Loucy (cell line): ENCODE data around the gene CDK18.
"Not testable (repeated sequence)": the region's sequence is repeated elsewhere in the genome, so short reads cannot be mapped to it uniquely, and the experiment has no call there.

Experiments used
- H2AFZ ChIP-seq: fragments of 200-600 bp; sonication (generic); 2 replicates; pipeline ENCODE4 v1.6.0; 2016; ENCODE audit warnings: antibody characterized with exemption, mild to moderate bottlenecking, low read length, moderate library complexity
- H3F3A ChIP-seq: fragments of 200-600 bp; 2 replicates; pipeline ENCODE4 v1.6.0; 2016; ENCODE audit warnings: antibody characterized with exemption, low read depth, mild to moderate bottlenecking
- H3K27me3 ChIP-seq: fragments of 200-600 bp; sonication (generic); 2 replicates; pipeline ENCODE4 v1.6.1; 2014; ENCODE audit warnings: low read length, mild to moderate bottlenecking; ENCODE audit not compliant: insufficient read depth, poor library complexity, severe bottlenecking
- H3K36me3 ChIP-seq: fragments of 200-600 bp; sonication (generic); 2 replicates; pipeline ENCODE4 v1.6.1; 2016; ENCODE audit warnings: low read length; ENCODE audit not compliant: insufficient read depth
- H3K4me1 ChIP-seq: fragments of 200-600 bp; sonication (generic); 2 replicates; pipeline ENCODE4 v1.5.1; 2014; ENCODE audit warnings: low read length, mild to moderate bottlenecking; ENCODE audit not compliant: insufficient read depth, poor library complexity, severe bottlenecking
- H3K4me2 ChIP-seq: fragments of 200-600 bp; sonication (generic); 2 replicates; pipeline ENCODE4 v1.6.0; 2014; ENCODE audit warnings: antibody characterized with exemption, low read length, low read depth, mild to moderate bottlenecking; ENCODE audit not compliant: poor library complexity, severe bottlenecking
- H3K4me3 ChIP-seq: fragments of 200-600 bp; sonication (generic); 2 replicates; pipeline ENCODE4 v1.5.1; 2014; ENCODE audit warnings: low read length, mild to moderate bottlenecking, mixed read lengths; ENCODE audit not compliant: poor library complexity, severe bottlenecking
- H3K79me2 ChIP-seq: fragments of 200-600 bp; sonication (generic); 2 replicates; pipeline ENCODE4 v1.6.1; 2014; ENCODE audit warnings: low read length; ENCODE audit not compliant: insufficient read depth
- H3K9ac ChIP-seq: fragments of 200-600 bp; sonication (generic); 2 replicates; pipeline ENCODE4 v1.6.0; 2014; ENCODE audit warnings: mild to moderate bottlenecking, low read depth, low read length, moderate library complexity; ENCODE audit not compliant: poor library complexity, severe bottlenecking
- H3K9me2 ChIP-seq: fragments of 200-600 bp; sonication (generic); replicated peaks from 2 replicates; pipeline ENCODE4 v1.6.1; 2016; ENCODE audit warnings: low read depth, low read length, mixed read lengths
- H3K9me3 ChIP-seq: fragments of 200-600 bp; sonication (generic); 2 replicates; pipeline ENCODE4 v1.6.1; 2014; ENCODE audit warnings: mild to moderate bottlenecking, antibody characterized with exemption, low read length, low read depth; ENCODE audit not compliant: insufficient read depth
- H4K20me1 ChIP-seq: fragments of 200-600 bp; sonication (generic); 2 replicates; pipeline ENCODE4 v1.6.0; 2014; ENCODE audit warnings: antibody characterized with exemption, low read length, mild to moderate bottlenecking; ENCODE audit not compliant: insufficient read depth, poor library complexity, severe bottlenecking
- EZH2phosphoT487 ChIP-seq: fragments of 200-600 bp; IDR thresholded peaks from 2 replicates; pipeline ENCODE4 v1.6.1; 2018; ENCODE audit warnings: antibody characterized with exemption, mild to moderate bottlenecking, moderate library complexity, borderline replicate concordance
- TF ChIP-seq, protein P1 (sequence below): fragments of 200-600 bp; sonication (generic); conservative IDR thresholded peaks from 2 replicates; pipeline ENCODE4 v1.5.1; 2014; ENCODE audit warnings: mild to moderate bottlenecking, antibody characterized with exemption, low read length

Gene CDK18

DNA sequence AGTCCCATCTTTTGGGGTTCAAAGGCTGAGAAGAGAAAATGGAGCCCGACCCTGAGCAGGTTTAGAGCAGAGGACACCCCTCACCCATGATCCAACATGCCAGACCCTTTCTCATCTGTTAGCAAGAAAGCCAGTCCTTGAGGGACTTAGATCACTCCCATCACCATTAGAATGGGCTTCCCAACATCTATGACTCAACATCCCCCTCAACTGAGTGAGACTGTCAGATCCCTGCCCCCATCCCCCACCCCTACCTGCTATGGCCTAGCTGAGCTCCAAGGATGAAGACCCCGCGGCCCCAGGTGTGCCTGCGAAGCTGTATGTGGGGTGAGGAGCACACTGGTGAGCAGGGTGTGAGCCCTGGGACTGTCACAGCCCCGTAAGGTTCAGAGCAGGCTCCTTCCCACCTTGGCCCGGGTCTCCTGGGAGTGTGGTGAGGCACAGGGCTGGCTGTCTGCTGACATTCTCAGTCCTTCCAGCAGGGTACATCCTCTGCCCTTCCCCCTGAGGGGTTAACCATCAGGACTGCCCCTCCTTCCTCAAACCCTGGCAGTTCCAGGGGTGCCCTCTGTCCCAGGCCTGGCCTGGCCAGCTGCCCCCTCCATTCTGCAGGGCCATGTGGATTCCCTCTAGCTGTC, 27.2 kb upstream of the CDK18 start:
- Histone ChIP-seq H2AFZ (no peak overlapping the region), H3K4me2 (no peak overlapping the region), H3K36me3 (no peaks in the 10 kb centered on the region), H3K27me3 (no peaks in the 10 kb centered on the region), H3K4me1 (no peaks in the 10 kb centered on the region), H3F3A (no peaks in the 10 kb centered on the region), H3K9me2 (no peaks in the 10 kb centered on the region), H4K20me1 (no peaks in the 10 kb centered on the region), H3K9ac (no peak overlapping the region), H3K4me3 (no peak overlapping the region), H3K9me3 (peaks cover 13% of the 10 kb centered on the region), H3K79me2 (no peaks in the 10 kb centered on the region)
- no peak for TF ChIP-seq EZH2phosphoT487
- TF ChIP-seq, protein P1, sequence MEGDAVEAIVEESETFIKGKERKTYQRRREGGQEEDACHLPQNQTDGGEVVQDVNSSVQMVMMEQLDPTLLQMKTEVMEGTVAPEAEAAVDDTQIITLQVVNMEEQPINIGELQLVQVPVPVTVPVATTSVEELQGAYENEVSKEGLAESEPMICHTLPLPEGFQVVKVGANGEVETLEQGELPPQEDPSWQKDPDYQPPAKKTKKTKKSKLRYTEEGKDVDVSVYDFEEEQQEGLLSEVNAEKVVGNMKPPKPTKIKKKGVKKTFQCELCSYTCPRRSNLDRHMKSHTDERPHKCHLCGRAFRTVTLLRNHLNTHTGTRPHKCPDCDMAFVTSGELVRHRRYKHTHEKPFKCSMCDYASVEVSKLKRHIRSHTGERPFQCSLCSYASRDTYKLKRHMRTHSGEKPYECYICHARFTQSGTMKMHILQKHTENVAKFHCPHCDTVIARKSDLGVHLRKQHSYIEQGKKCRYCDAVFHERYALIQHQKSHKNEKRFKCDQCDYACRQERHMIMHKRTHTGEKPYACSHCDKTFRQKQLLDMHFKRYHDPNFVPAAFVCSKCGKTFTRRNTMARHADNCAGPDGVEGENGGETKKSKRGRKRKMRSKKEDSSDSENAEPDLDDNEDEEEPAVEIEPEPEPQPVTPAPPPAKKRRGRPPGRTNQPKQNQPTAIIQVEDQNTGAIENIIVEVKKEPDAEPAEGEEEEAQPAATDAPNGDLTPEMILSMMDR: no peak

DNA sequence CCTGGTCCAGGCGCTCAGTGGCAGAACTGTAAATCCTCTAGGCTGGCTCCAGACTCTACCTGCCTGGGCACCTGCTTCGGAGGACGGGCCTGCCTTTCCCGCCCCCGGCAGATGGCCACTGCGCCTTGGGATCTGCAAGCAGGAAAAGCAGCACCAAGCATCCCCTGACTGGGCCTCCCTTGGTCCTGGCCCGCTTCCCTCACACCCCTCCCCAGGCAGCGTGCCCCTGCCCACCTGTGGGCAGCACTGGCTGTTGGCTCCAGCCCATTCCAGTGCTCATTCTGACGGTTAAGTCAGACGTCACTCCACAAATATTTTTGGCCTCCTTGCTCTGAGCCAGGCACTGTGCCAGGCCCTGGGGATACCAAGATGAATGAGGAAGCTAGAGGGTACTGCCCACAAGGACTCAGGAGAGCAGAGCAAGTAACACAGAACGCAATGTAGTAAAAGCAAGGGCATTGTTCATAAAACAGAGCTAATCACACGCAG, 26.7 kb upstream of the CDK18 start:
- Histone ChIP-seq H3K79me2 (no peaks in the 10 kb centered on the region), H3K9me2 (no peaks in the 10 kb centered on the region), H2AFZ (no peak overlapping the region), H4K20me1 (no peaks in the 10 kb centered on the region), H3F3A (no peaks in the 10 kb centered on the region), H3K4me3 (no peak overlapping the region), H3K9me3 (peaks cover 13% of the 10 kb centered on the region), H3K4me1 (no peaks in the 10 kb centered on the region), H3K4me2 (no peak overlapping the region), H3K36me3 (no peaks in the 10 kb centered on the region), H3K9ac (no peak overlapping the region), H3K27me3 (no peaks in the 10 kb centered on the region)
- TF ChIP-seq, protein P1: no peak
- TF ChIP-seq EZH2phosphoT487: no peak

GRCh38 chr1:205478985-205479384, 25.5 kb upstream of the CDK18 start:
- not testable (repeated sequence) for H3K4me1 ChIP-seq, H3F3A ChIP-seq, H3K36me3 ChIP-seq, H3K79me2 ChIP-seq, H3K4me3 ChIP-seq, H3K9me2 ChIP-seq, H2AFZ ChIP-seq, H3K4me2 ChIP-seq, H4K20me1 ChIP-seq, H3K9ac ChIP-seq, H3K27me3 ChIP-seq
- peaks cover 13% of the 10 kb centered on the region for H3K9me3 ChIP-seq

DNA sequence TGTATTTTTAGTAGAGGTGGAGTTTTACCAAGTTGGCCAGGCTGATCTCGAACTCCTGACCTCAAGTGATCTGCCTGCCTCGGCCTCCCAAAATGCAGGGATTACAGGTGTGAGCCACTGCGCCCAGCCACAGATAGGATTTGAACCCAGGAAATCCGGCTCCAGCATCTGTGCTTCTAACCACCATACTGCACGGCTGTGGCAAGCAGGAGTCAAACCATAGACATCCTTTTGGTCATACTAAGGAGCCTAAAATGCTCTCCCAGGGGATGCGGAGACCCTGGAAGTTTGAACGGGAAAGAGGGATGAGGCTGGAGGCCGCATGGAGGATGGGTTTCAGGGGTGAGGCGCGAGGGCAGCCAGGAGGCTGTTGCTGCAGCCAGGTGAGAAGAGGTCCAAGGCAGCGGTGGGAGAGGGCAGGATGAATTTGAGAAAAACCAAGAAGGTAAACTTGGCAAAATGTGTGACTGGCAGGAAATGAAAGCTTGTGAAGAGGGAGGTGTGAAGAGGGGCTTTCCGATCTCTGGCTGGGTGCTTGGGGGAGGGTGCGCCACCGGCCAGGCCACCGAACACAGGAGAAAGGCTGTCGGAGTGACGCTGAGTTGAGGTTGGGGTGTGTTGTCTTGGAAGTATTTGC, 24.0 kb upstream of the CDK18 start:
- Histone ChIP-seq H4K20me1 (no peaks in the 10 kb centered on the region), H3K9me3 (peaks cover 4% of the 10 kb centered on the region), H2AFZ (no peak overlapping the region), H3K9ac (no peak overlapping the region), H3K36me3 (no peaks in the 10 kb centered on the region), H3K4me3 (no peak overlapping the region), H3K79me2 (no peaks in the 10 kb centered on the region), H3F3A (no peaks in the 10 kb centered on the region), H3K4me1 (no peaks in the 10 kb centered on the region), H3K27me3 (no peaks in the 10 kb centered on the region), H3K4me2 (no peak overlapping the region), H3K9me2 (no peaks in the 10 kb centered on the region)
- no peak for TF ChIP-seq EZH2phosphoT487
- TF ChIP-seq, protein P1: no peak
